ENCODE results near the gene KIF3A.

The KIF3A gene

GRCh38 chr5:132751444-132751843 lies 14.1 kb upstream of the KIF3A start:
- no peak for DNase-seq
- no peak for TF ChIP-seq CTCF (IDR thresholded peaks at IDR 0.05; ENCODE audit: low read depth, low read length)

GRCh38 chr5:132750471-132751230 lies 13.3 kb upstream of the KIF3A start:
- Histone ChIP-seq H3K27me3 (ENCODE audit: insufficient read depth, low read depth, severe bottlenecking) (no peaks in the 10 kb centered on the region), H3K27ac (no peak overlapping the region), H3K9me3 (ENCODE audit: severe bottlenecking) (no peaks in the 10 kb centered on the region), H3K4me3 (ENCODE audit: low read depth, low read length) (no peak overlapping the region), H3K36me3 (no peaks in the 10 kb centered on the region)
- DNase-seq: no peak
- TF ChIP-seq CTCF (IDR thresholded peaks at IDR 0.05; ENCODE audit: low read depth, low read length): no peak

More at GRCh38 chr5:132751444-132751843, 14.1 kb upstream of the KIF3A start:
- Histone ChIP-seq H3K27me3 (ENCODE audit: insufficient read depth, low read depth, severe bottlenecking) (no peaks in the 10 kb centered on the region), H3K27ac (no peak overlapping the region), H3K9me3 (ENCODE audit: severe bottlenecking) (no peaks in the 10 kb centered on the region), H3K4me3 (ENCODE audit: low read depth, low read length) (no peak overlapping the region), H3K36me3 (no peaks in the 10 kb centered on the region)

GRCh38 chr5:132749506-132749905 lies 12.2 kb upstream of the KIF3A start:
- H3K27ac ChIP-seq: no peak overlapping the region
- no peaks in the 10 kb centered on the region for H3K9me3 ChIP-seq (ENCODE audit: severe bottlenecking)
- TF ChIP-seq CTCF (IDR thresholded peaks at IDR 0.05; ENCODE audit: low read depth, low read length): no peak
- no peak for DNase-seq
- H3K36me3 ChIP-seq: no peaks in the 10 kb centered on the region
- no peak overlapping the region for H3K4me3 ChIP-seq (ENCODE audit: low read depth, low read length)
- no peaks in the 10 kb centered on the region for H3K27me3 ChIP-seq (ENCODE audit: insufficient read depth, low read depth, severe bottlenecking)

GRCh38 chr5:132748522-132749000 lies 11.2 kb upstream of the KIF3A start:
- no peak overlapping the region for H3K27ac ChIP-seq
- TF ChIP-seq CTCF (IDR thresholded peaks at IDR 0.05; ENCODE audit: low read depth, low read length): no peak
- H3K4me3 ChIP-seq (ENCODE audit: low read depth, low read length): no peak overlapping the region
- no peaks in the 10 kb centered on the region for H3K9me3 ChIP-seq (ENCODE audit: severe bottlenecking)
- H3K36me3 ChIP-seq: no peaks in the 10 kb centered on the region
- no peak for DNase-seq
- H3K27me3 ChIP-seq (ENCODE audit: insufficient read depth, low read depth, severe bottlenecking): no peaks in the 10 kb centered on the region

- no peak overlapping the region for H3K4me3 ChIP-seq (ENCODE audit: low read depth, low read length)
- no peaks in the 10 kb centered on the region for H3K27me3 ChIP-seq (ENCODE audit: insufficient read depth, low read depth, severe bottlenecking)
- no peak for TF ChIP-seq CTCF (IDR thresholded peaks at IDR 0.05; ENCODE audit: low read depth, low read length)
- no peaks in the 10 kb centered on the region for H3K9me3 ChIP-seq (ENCODE audit: severe bottlenecking)
- H3K36me3 ChIP-seq: no peaks in the 10 kb centered on the region
- no peak overlapping the region for H3K27ac ChIP-seq
- DNase-seq: no peak
Observed at GRCh38 chr5:132747616-132748440, 10.5 kb upstream of the KIF3A start.
